ENCODE measurements around the gene TAF4. TPM values are rescaled to one million over a fixed set of nuclear protein-coding genes. Genes with fewer than 3 reads are reported as not detected.
A peak's percentile ranks its signal among the peaks of the same experiment; 100 is the strongest.

TAF4 gene
- total RNA-seq, 1 experiment from 2014 or later = 20.1 TPM

GRCh38 chr20:62003567-62004405 lies 61.9 kb downstream of the TAF4 start:
- Histone ChIP-seq H3K27me3 (no peaks in the 10 kb centered on the region), H3K4me1 (no peaks in the 10 kb centered on the region), H3K27ac (no peak overlapping the region), H3K36me3 (peaks cover 60% of the 10 kb centered on the region), H3K4me3 (no peak overlapping the region), H3K9me3 (replicated peaks) (no peaks in the 10 kb centered on the region)
- no peak for DNase-seq

- Histone ChIP-seq H3K36me3 (peaks cover 62% of the 10 kb centered on the region), H3K9me3 (replicated peaks) (no peaks in the 10 kb centered on the region), H3K4me3 (no peak overlapping the region), H3K27me3 (no peaks in the 10 kb centered on the region), H3K27ac (no peak overlapping the region), H3K4me1 (no peaks in the 10 kb centered on the region)
- DNase-seq = no peak
Measured at GRCh38 chr20:62002882-62003480, 62.7 kb downstream of the TAF4 start.

- H3K36me3 ChIP-seq = peaks cover 66% of the 10 kb centered on the region
- H3K9me3 ChIP-seq (replicated peaks) = no peaks in the 10 kb centered on the region
- no peaks in the 10 kb centered on the region for H3K27me3 ChIP-seq
- H3K27ac ChIP-seq = no peak overlapping the region
- no peak overlapping the region for H3K4me3 ChIP-seq
- H3K4me1 ChIP-seq = no peaks in the 10 kb centered on the region
- DNase-seq = no peak
Measured at GRCh38 chr20:62001178-62001715, 64.4 kb downstream of the TAF4 start.

GRCh38 chr20:61998343-61999121 lies 67.1 kb downstream of the TAF4 start:
- Histone ChIP-seq H3K9me3 (replicated peaks) (no peaks in the 10 kb centered on the region), H3K4me1 (no peaks in the 10 kb centered on the region), H3K27me3 (no peaks in the 10 kb centered on the region), H3K36me3 (peaks cover 72% of the 10 kb centered on the region), H3K4me3 (no peak overlapping the region), H3K27ac (no peak overlapping the region)
- DNase-seq = peak in 1 of 2 experiments; percentile 34

- Histone ChIP-seq H3K27me3 (no peaks in the 10 kb centered on the region), H3K4me1 (no peaks in the 10 kb centered on the region), H3K27ac (no peak overlapping the region), H3K4me3 (no peak overlapping the region), H3K36me3 (peaks cover 73% of the 10 kb centered on the region), H3K9me3 (replicated peaks) (no peaks in the 10 kb centered on the region; the same call in 1 of the 2 replicates)
- DNase-seq = no peak
Measured at GRCh38 chr20:61997891-61998290, 67.8 kb downstream of the TAF4 start.

GRCh38 chr20:61997372-61997771 lies 68.3 kb downstream of the TAF4 start:
- peaks cover 73% of the 10 kb centered on the region for H3K36me3 ChIP-seq
- H3K9me3 ChIP-seq (replicated peaks) = peaks cover 4% of the 10 kb centered on the region; the same call in 1 of the 2 replicates
- no peak overlapping the region for H3K4me3 ChIP-seq
- no peaks in the 10 kb centered on the region for H3K27me3 ChIP-seq
- no peaks in the 10 kb centered on the region for H3K4me1 ChIP-seq
- DNase-seq = no peak
- H3K27ac ChIP-seq = no peak overlapping the region

GRCh38 chr20:61994546-61994945 lies 71.1 kb downstream of the TAF4 start:
- Histone ChIP-seq H3K27ac (no peak overlapping the region), H3K4me3 (no peak overlapping the region), H3K27me3 (no peaks in the 10 kb centered on the region), H3K36me3 (peaks cover 72% of the 10 kb centered on the region), H3K4me1 (no peaks in the 10 kb centered on the region), H3K9me3 (replicated peaks) (peaks cover 12% of the 10 kb centered on the region)
- DNase-seq = no peak

GRCh38 chr20:61993058-61993457 lies 72.6 kb downstream of the TAF4 start:
- Histone ChIP-seq H3K9me3 (replicated peaks) (peaks cover 12% of the 10 kb centered on the region), H3K36me3 (peaks cover 75% of the 10 kb centered on the region), H3K4me1 (no peaks in the 10 kb centered on the region), H3K27ac (no peak overlapping the region), H3K4me3 (no peak overlapping the region), H3K27me3 (no peaks in the 10 kb centered on the region)
- no peak for DNase-seq

- peaks cover 12% of the 10 kb centered on the region for H3K9me3 ChIP-seq (replicated peaks)
- H3K4me1 ChIP-seq = no peaks in the 10 kb centered on the region
- H3K36me3 ChIP-seq = peaks cover 67% of the 10 kb centered on the region
- no peak overlapping the region for H3K4me3 ChIP-seq
- no peaks in the 10 kb centered on the region for H3K27me3 ChIP-seq
- no peak for DNase-seq
- H3K27ac ChIP-seq = no peak overlapping the region
Measured at GRCh38 chr20:61991476-61991875, 74.2 kb downstream of the TAF4 start.

- peaks cover 61% of the 10 kb centered on the region for H3K36me3 ChIP-seq
- no peak for DNase-seq
- H3K4me1 ChIP-seq = no peaks in the 10 kb centered on the region
- no peak overlapping the region for H3K27ac ChIP-seq
- no peak overlapping the region for H3K4me3 ChIP-seq
- H3K9me3 ChIP-seq (replicated peaks) = peaks cover 12% of the 10 kb centered on the region
- H3K27me3 ChIP-seq = no peaks in the 10 kb centered on the region
Measured at GRCh38 chr20:61990484-61990883, 75.2 kb downstream of the TAF4 start.

- no peak overlapping the region for H3K4me3 ChIP-seq
- H3K9me3 ChIP-seq (replicated peaks) = peaks cover 12% of the 10 kb centered on the region
- H3K27me3 ChIP-seq = no peaks in the 10 kb centered on the region
- no peak for DNase-seq
- no peak overlapping the region for H3K27ac ChIP-seq
- peaks cover 60% of the 10 kb centered on the region for H3K36me3 ChIP-seq
- no peaks in the 10 kb centered on the region for H3K4me1 ChIP-seq
Measured at GRCh38 chr20:61989741-61990140, 75.9 kb downstream of the TAF4 start.

GRCh38 chr20:61988665-61989064 lies 77.0 kb downstream of the TAF4 start:
- H3K27ac ChIP-seq = no peak overlapping the region
- no peaks in the 10 kb centered on the region for H3K4me1 ChIP-seq
- H3K4me3 ChIP-seq = no peak overlapping the region
- peaks cover 51% of the 10 kb centered on the region for H3K36me3 ChIP-seq
- no peaks in the 10 kb centered on the region for H3K27me3 ChIP-seq
- no peak for DNase-seq
- H3K9me3 ChIP-seq (replicated peaks) = peaks cover 12% of the 10 kb centered on the region

- no peak for DNase-seq
- Histone ChIP-seq H3K4me3 (no peak overlapping the region), H3K36me3 (peaks cover 34% of the 10 kb centered on the region), H3K27ac (no peak overlapping the region), H3K4me1 (no peaks in the 10 kb centered on the region), H3K27me3 (no peaks in the 10 kb centered on the region), H3K9me3 (replicated peaks) (peaks cover 6% of the 10 kb centered on the region)
Measured at GRCh38 chr20:61986762-61987321, 78.8 kb downstream of the TAF4 start.

- no peaks in the 10 kb centered on the region for H3K9me3 ChIP-seq (replicated peaks)
- no peak for DNase-seq
- H3K4me1 ChIP-seq = no peaks in the 10 kb centered on the region
- no peaks in the 10 kb centered on the region for H3K27me3 ChIP-seq
- no peak overlapping the region for H3K27ac ChIP-seq
- H3K36me3 ChIP-seq = peaks cover 18% of the 10 kb centered on the region
- H3K4me3 ChIP-seq = no peak overlapping the region
Measured at GRCh38 chr20:61985096-61985495, 80.6 kb downstream of the TAF4 start.

All from SJCRH30 (cell line).